ENCODE measurements around the gene CYSRT1. TPM values are rescaled to one million over a fixed set of nuclear protein-coding genes. Genes with fewer than 3 reads are reported as not detected.

CYSRT1 gene
- total RNA-seq, 2 experiments from 2014 or later, result 0.32 to 0.49 TPM

GRCh38 chr9:137214620-137215019 lies 10.4 kb upstream of the CYSRT1 start:
- peaks cover 12% of the 10 kb centered on the region for H3K36me3 Mint-ChIP-seq
- peaks cover 2% of the 10 kb centered on the region for H3K4me1 Mint-ChIP-seq
- no peak for DNase-seq
- no peaks in the 10 kb centered on the region for H3K27me3 Mint-ChIP-seq
- no peaks in the 10 kb centered on the region for H3K9me3 Mint-ChIP-seq
- H3K4me3 Mint-ChIP-seq, result no peak overlapping the region
- H3K27ac Mint-ChIP-seq, result no peak overlapping the region

DNA sequence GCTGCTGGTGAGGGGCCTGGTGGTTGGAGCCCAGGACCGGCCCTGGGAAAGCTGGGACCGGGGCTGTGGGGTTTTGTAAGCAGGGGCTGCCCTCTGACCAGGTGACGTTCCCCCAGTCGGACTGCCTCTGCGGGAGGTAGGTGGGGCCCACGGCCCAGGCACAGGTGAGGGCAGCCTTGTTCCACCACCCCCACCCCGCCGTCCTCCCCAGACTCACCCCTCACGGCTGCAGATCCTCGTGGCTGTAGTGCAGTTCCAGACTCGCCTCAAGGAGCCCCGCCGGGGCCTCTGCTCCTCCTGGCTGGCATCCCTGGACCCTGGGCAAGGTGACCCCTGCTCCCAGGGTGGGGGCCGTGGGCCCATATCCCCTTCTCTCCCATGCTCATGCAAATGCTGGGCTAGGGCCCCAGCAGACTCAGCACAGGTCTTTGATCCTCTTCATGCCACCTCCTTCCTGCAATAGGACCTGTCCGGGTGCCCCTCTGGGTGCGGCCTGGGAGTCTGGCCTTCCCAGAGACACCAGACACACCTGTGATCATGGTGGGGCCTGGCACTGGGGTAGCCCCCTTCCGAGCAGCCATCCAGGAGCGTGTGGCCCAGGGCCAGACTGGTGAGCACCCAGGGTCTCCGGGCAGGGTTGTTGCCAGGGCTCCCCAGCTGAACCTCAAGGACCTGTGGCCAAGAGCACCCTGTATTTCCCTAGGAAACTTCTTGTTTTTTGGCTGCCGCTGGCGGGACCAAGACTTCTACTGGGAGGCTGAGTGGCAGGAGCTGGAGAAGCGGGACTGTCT lies 9.6 kb upstream of the CYSRT1 start:
- Mint-ChIP-seq H3K36me3 (peaks cover 9% of the 10 kb centered on the region), H3K9me3 (no peaks in the 10 kb centered on the region), H3K4me3 (no peak overlapping the region), H3K27ac (no peak overlapping the region), H3K4me1 (peaks cover 2% of the 10 kb centered on the region), H3K27me3 (no peaks in the 10 kb centered on the region)
- no peak for DNase-seq

DNA sequence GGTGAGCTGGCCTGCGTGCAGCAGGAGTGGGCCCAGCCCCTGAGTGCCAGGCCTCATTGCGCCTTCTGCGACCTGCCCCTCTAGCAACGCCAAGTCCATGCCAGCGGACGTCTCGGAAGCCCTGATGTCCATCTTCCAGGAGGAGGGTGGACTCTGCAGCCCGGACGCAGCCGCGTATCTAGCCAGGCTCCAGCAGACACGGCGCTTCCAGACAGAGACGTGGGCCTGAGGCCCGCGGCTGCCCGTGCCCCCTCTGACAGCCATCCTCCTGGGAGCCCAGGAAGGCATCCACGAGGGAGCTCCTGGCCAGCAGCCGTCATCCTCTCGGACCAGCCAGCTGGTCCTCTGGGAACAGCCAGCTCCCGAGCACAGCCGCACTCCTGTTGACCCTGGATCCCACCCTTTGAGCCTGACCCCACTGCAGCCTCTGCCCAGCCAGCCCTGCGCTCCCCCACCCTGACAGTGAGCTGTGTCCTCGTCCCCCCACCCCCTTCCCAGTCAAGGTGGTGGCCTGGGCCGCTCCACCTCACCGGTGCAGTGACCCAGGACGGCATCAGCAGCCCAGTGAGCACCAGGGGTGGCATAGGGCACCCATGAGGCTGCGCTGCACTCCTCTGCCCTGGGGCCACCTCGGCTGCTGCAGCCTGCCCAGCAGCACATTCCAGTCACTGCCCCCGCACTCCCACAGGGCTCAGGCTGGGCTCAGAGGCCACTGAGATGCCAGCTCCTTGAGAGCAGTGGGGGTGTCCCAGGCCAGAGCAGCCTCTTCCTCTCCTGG lies 8.6 kb upstream of the CYSRT1 start:
- Mint-ChIP-seq H3K27ac (no peak overlapping the region), H3K4me1 (no peaks in the 10 kb centered on the region), H3K4me3 (no peak overlapping the region), H3K36me3 (peaks cover 4% of the 10 kb centered on the region), H3K9me3 (no peaks in the 10 kb centered on the region), H3K27me3 (no peaks in the 10 kb centered on the region)
- no peak for DNase-seq

DNA sequence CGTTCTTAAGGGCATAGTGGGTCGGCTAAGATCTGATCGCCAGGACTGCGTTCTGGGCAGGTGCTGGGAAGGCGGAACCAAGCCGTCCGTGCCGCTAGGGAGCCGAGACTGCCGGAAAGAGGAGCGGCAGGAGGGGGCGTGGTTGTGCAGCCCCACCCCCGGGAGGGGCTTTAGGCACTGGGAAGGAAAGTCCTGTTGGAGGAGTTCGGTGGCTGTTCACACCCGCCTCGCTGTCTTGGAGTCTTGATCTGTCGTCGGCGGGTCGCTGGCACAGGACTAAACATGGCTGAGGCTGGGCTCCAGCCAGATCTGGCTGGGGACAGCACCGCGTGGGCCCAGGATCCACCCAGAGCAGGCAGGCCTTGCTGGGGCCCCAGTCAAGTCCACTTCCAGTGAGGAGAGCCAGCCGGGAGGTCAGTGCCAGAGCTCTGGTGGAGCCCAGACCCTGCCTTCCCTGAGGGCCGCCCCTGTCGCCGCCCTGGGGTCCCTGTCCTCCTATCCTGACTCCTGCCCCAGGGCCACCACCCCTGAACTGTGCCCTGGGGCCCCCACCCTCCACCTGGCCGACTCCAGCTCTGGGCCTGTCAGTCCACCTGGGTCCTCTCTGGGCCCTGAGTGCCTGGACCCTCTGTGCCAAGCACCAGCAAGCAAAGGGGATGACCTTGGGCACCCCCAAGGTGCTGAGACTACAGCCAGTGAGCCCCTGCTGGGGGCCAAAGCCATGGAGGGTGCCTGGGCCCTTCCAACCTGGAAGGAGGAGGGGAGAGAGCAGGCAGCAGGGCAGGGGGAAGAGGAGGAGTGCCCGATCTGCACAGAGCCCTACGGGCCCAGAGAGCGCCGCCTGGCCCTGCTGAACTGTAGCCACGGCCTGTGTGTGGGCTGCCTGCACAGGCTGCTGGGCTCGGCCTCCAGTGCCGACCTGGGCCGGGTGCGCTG lies 7.4 kb upstream of the CYSRT1 start:
- peaks cover 4% of the 10 kb centered on the region for H3K36me3 Mint-ChIP-seq
- no peak overlapping the region for H3K27ac Mint-ChIP-seq
- H3K4me3 Mint-ChIP-seq, result no peak overlapping the region
- H3K4me1 Mint-ChIP-seq, result no peaks in the 10 kb centered on the region
- no peaks in the 10 kb centered on the region for H3K27me3 Mint-ChIP-seq
- DNase-seq, result no peak
- no peaks in the 10 kb centered on the region for H3K9me3 Mint-ChIP-seq

DNA sequence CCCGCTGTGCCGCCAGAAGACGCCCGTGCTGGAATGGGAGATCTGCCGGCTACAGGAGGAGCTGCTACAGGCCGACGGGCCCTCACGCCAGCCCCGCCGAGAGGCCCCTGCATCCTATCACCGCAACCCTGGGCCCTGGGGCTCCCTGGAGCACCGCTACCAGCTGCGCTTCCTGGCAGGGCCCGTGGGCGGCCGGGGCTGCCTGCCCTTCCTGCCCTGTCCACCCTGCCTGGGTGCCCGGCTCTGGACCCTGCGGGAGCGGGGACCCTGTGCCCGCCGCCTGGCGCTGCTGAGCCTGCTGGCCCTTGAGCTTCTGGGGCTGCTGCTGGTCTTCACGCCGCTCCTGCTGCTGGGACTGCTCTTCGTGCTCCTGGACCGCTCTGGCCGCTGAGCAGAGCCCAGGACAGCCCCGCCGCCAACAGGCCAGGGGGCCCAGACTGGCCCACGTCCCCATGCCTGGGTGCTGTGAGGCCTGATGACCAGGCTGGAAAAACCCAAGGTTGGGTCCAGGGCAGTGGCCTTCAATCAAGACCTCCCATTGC lies 6.7 kb upstream of the CYSRT1 start:
- Mint-ChIP-seq H3K36me3 (no peaks in the 10 kb centered on the region), H3K4me1 (peaks cover 3% of the 10 kb centered on the region), H3K9me3 (no peaks in the 10 kb centered on the region), H3K4me3 (no peak overlapping the region), H3K27me3 (no peaks in the 10 kb centered on the region), H3K27ac (no peak overlapping the region)
- no peak for DNase-seq

DNA sequence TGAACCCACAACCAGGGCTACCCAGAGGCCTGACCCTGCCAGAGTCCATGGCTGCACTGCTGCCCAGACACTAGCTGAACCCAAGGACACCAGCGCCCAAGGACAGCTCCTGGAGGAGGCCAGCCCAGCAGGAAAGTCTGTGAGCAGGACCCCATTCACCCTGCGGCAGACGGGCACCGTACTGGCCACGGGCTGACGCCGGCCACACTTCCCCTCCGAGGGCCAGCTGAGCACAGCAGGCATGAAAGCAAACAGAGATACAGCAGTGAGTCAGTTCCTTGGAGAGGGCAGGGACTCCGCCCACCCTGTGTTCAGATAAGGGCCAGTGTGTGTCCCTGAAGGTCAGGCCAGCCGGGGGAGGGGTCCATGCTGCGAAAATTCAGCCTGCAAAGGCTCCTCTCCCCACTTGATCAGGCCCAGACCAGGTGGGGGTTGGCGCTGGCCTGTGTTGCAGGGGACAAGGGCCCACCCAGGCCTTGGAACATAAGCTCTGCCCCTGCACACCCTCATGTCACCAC lies 6.2 kb upstream of the CYSRT1 start:
- Mint-ChIP-seq H3K9me3 (no peaks in the 10 kb centered on the region), H3K4me1 (peaks cover 3% of the 10 kb centered on the region), H3K27me3 (no peaks in the 10 kb centered on the region), H3K4me3 (no peak overlapping the region), H3K27ac (no peak overlapping the region), H3K36me3 (no peaks in the 10 kb centered on the region)
- DNase-seq, result no peak

DNA sequence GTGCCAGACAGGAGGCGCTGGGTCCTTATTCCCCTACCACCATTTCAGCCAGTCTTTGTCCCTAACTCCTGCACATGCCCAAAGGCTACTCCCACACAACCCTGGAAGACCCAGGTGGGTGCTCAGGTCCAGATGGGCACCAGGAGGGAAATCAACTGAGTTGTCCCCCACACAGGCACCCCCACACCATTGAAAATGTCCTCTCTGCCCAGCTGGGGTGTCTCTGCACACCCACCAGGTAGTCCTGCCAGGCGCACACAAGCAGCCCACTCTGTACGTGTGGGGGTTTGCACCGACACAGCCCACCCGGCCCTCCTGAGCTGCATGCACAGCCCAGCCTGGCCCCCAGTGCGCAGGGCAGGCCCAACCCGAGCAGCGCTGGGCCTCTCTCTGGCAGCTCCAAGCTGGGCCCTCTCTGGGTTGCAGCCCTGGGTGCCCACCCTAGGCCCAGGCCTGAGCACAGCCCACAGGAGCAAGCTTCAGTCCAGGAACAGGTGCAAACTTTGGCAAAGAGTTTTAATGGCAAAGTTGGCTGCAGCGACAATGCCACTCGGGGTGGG lies 5.1 kb upstream of the CYSRT1 start:
- Mint-ChIP-seq H3K4me3 (no peak overlapping the region), H3K27ac (no peak overlapping the region), H3K27me3 (no peaks in the 10 kb centered on the region)

GRCh38 chr9:137220317-137221094 lies 4.5 kb upstream of the CYSRT1 start:
- H3K4me3 Mint-ChIP-seq, result peak overlapping the region; percentile 37
- peaks cover 4% of the 10 kb centered on the region for H3K4me1 Mint-ChIP-seq
- H3K27me3 Mint-ChIP-seq, result no peaks in the 10 kb centered on the region
- DNase-seq, result no peak
- no peaks in the 10 kb centered on the region for H3K9me3 Mint-ChIP-seq
- no peaks in the 10 kb centered on the region for H3K36me3 Mint-ChIP-seq
- no peak overlapping the region for H3K27ac Mint-ChIP-seq

More for the DNA sequence above, 5.1 kb upstream of the CYSRT1 start:
- no peaks in the 10 kb centered on the region for H3K9me3 Mint-ChIP-seq
- no peak for DNase-seq
- H3K36me3 Mint-ChIP-seq, result no peaks in the 10 kb centered on the region
- peaks cover 3% of the 10 kb centered on the region for H3K4me1 Mint-ChIP-seq

GRCh38 chr9:137221095-137221505 lies 3.9 kb upstream of the CYSRT1 start:
- no peak overlapping the region for H3K27ac Mint-ChIP-seq
- H3K9me3 Mint-ChIP-seq, result no peaks in the 10 kb centered on the region
- H3K4me1 Mint-ChIP-seq, result peaks cover 4% of the 10 kb centered on the region

DNA sequence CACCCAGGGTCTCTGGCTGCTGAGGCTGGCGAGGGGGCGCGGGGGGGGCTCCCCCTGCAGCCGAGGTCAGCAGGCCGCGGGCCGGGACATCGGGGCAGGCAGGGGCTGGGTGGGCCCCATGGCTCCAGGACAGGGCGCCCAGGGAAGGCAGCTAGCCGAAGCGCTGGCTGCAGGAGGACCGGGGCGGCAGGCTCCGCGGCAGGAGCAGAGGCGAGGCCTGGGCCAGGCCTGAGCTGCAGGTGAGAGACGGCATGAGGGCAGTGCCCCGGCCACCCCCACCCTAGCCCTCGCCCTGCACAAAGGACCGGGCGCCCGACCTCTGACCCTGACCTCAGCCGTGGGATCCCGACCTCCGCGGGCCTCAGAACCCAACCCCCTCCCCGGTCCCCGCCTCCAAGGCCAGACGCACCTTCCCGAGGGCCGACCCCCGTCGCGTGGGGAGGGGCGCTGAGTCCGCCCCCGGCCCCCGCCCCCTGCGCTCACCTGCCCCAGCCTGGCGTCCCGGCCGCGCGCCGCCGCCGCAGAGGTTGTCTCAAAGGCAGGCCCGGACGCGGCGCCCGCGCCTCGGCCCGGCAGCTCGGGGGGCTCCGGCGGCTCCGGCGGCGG lies 3.4 kb upstream of the CYSRT1 start:
- Mint-ChIP-seq H3K9me3 (no peaks in the 10 kb centered on the region), H3K27ac (no peak overlapping the region), H3K27me3 (peaks cover 3% of the 10 kb centered on the region), H3K36me3 (no peaks in the 10 kb centered on the region), H3K4me1 (peaks cover 4% of the 10 kb centered on the region), H3K4me3 (no peak overlapping the region)
- DNase-seq, result no peak

More at GRCh38 chr9:137221095-137221505, 3.9 kb upstream of the CYSRT1 start:
- peak overlapping the region; percentile 37 for H3K4me3 Mint-ChIP-seq
- no peaks in the 10 kb centered on the region for H3K36me3 Mint-ChIP-seq
- H3K27me3 Mint-ChIP-seq, result no peaks in the 10 kb centered on the region
- DNase-seq, result no peak

DNA sequence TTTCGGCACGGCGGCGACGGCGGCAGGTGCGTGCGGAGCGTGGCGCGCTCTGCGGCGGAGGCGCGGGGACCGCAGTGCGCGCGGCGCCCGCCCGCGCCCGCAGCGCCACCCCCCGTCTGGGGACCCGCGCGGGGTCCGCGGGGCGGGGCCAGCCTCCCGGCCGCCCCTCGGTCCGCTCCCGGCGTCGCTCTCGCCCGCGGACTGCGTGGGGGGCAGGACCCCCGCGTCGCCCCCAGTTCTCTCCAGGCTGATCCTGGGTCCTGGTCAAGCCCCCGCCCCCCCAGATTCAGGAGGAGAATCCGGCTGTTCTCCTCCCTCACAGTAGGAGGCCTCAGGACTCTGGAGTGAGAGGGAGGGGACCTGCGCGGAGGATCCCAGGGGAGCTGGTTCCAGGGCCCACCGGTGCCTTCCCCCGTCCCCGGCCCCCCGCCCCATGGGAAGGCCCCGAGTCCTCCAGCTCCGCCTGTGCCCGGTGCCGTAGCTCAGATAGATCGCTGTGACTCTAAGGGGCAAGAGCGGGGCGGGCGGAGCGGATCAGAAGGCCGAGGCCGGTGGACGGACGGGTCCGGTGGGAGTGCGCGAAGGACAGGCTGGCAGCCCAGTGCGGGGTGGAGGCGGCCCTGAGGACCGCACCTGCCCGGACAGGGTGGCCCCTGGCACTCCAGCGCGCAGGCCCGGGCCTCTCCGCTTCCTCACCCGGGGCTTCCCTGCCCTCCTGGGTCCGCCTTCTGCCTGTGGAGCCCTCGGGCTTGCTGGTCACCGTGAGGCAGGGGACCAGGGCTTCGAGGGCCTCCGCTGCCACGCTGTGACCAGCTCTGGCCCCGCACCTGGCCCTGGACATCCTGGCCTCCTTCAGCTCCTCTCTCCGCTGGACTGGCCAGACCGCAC lies 2.5 kb upstream of the CYSRT1 start, which contains the start of gene RNF208:
TSS of gene RNF208 (minus strand) at position 51 of the 888 bp plus-strand sequence. CDS start 1,028 bp downstream, outside the sequence.
- peaks cover 4% of the 10 kb centered on the region for H3K27me3 Mint-ChIP-seq
- peak within 1 kb of the TSS; percentile 38 for H3K27ac Mint-ChIP-seq
- H3K4me3 Mint-ChIP-seq, result peak within 1 kb of the TSS; percentile 85
- H3K36me3 Mint-ChIP-seq, result no peaks in the 10 kb centered on the region
- H3K4me1 Mint-ChIP-seq, result peaks cover 4% of the 10 kb centered on the region
- no peaks in the 10 kb centered on the region for H3K9me3 Mint-ChIP-seq
- DNase-seq, result peak; percentile 45
